Measurements from ENCODE around the gene ACTG1.

GRCh38 chr17:81476097-81476496, 36.5 kb downstream of the ACTG1 start:
- TF ChIP-seq CTCF (IDR thresholded peaks at IDR 0.05) (no peak), TAF1 (IDR thresholded peaks at IDR 0.05; ENCODE audit: borderline replicate concordance, low read depth, low read length) (no peak), POLR2AphosphoS5 (IDR thresholded peaks at IDR 0.05; ENCODE audit: low read depth, low read length) (no peak), MAX (IDR thresholded peaks at IDR 0.05; ENCODE audit: low read depth) (no peak)

Measured in SK-N-SH (cell line).